H9 (cell line): ENCODE data around the gene CTRL. TPM values are rescaled to one million over a fixed set of nuclear protein-coding genes. Genes with fewer than 3 reads are reported as not detected.

ENCODE experiments used
- DNase-seq: peaks from one replicate; pipeline ENCODE4 v3.0.0-alpha.2; 2017
- H2AFZ ChIP-seq: one replicate; pipeline ENCODE4 v1.6.1; 2013; ENCODE audit warnings: mild to moderate bottlenecking, low read length, control low read depth, moderate library complexity
- H2AK5ac ChIP-seq: 2 replicates; pipeline ENCODE4 v1.6.1; 2013; ENCODE audit warnings: low read length, control low read depth, mixed read lengths; ENCODE audit not compliant: insufficient read length
- H2BK120ac ChIP-seq: one replicate; pipeline ENCODE4 v1.6.1; 2013; ENCODE audit warnings: low read depth, mild to moderate bottlenecking, low read length, control low read depth, inconsistent platforms; ENCODE audit not compliant: poor library complexity, severe bottlenecking
- H2BK12ac ChIP-seq: 2 replicates; pipeline ENCODE4 v1.6.1; 2013; ENCODE audit warnings: low read length, control low read depth, mixed read lengths, low read depth; ENCODE audit not compliant: insufficient read length
- H2BK15ac ChIP-seq: 2 replicates; pipeline ENCODE4 v1.6.1; 2013; ENCODE audit warnings: low read depth, low read length, control low read depth
- H2BK20ac ChIP-seq: one replicate; pipeline ENCODE4 v1.6.1; 2013; ENCODE audit warnings: low read depth, mild to moderate bottlenecking, low read length, control low read depth, inconsistent platforms; ENCODE audit not compliant: poor library complexity, severe bottlenecking
- H2BK5ac ChIP-seq: 2 replicates; pipeline ENCODE4 v1.6.1; 2013; ENCODE audit warnings: low read length, control low read depth, mixed read lengths; ENCODE audit not compliant: insufficient read length
- H3K14ac ChIP-seq: 2 replicates; pipeline ENCODE4 v1.6.1; 2013; ENCODE audit warnings: low read length, control low read depth; ENCODE audit not compliant: insufficient read depth
- H3K18ac ChIP-seq: 2 replicates; pipeline ENCODE4 v1.6.1; 2013; ENCODE audit warnings: low read depth, mild to moderate bottlenecking, mixed read lengths, low read length, control low read depth; ENCODE audit not compliant: insufficient read length
- H3K23ac ChIP-seq: 2 replicates; pipeline ENCODE4 v1.6.1; 2013; ENCODE audit warnings: low read length, control low read depth, mixed read lengths, low read depth; ENCODE audit not compliant: insufficient read length
- H3K23me2 ChIP-seq: 2 replicates; pipeline ENCODE4 v1.6.1; 2013; ENCODE audit warnings: low read depth, mild to moderate bottlenecking, mixed read lengths, low read length, control low read depth; ENCODE audit not compliant: insufficient read length, poor library complexity, severe bottlenecking
- H3K27ac ChIP-seq: 2 replicates; pipeline ENCODE4 v1.5.1; 2013; ENCODE audit warnings: low read length, control low read depth, mixed read lengths, low read depth; ENCODE audit not compliant: insufficient read length
- H3K27me3 ChIP-seq: 2 replicates; pipeline ENCODE4 v1.6.1; 2013; ENCODE audit warnings: low read length, control low read depth, inconsistent platforms; ENCODE audit not compliant: insufficient read depth
- H3K4ac ChIP-seq: 2 replicates; pipeline ENCODE4 v1.6.1; 2013; ENCODE audit warnings: low read depth, mild to moderate bottlenecking, control low read depth, inconsistent platforms, low read length, moderate library complexity
- H3K4me1 ChIP-seq: 2 replicates; pipeline ENCODE4 v1.6.1; 2013; ENCODE audit warnings: low read length, control low read depth, inconsistent platforms; ENCODE audit not compliant: insufficient read depth
- H3K4me2 ChIP-seq: 2 replicates; pipeline ENCODE4 v1.6.1; 2013; ENCODE audit warnings: low read length, control low read depth, mixed read lengths; ENCODE audit not compliant: insufficient read length, insufficient read depth
- H3K56ac ChIP-seq: 2 replicates; pipeline ENCODE4 v1.6.1; 2013; ENCODE audit warnings: low read depth, mild to moderate bottlenecking, mixed read lengths, low read length, control low read depth; ENCODE audit not compliant: insufficient read length
- H3K79me1 ChIP-seq: 2 replicates; pipeline ENCODE4 v1.6.1; 2013; ENCODE audit warnings: low read depth, mild to moderate bottlenecking, moderate library complexity, low read length, control low read depth, inconsistent platforms; ENCODE audit not compliant: insufficient read depth, poor library complexity, severe bottlenecking
- H3K79me2 ChIP-seq: 2 replicates; pipeline ENCODE4 v1.6.1; 2013; ENCODE audit warnings: low read length, control low read depth, inconsistent platforms; ENCODE audit not compliant: insufficient read depth
- H3K9ac ChIP-seq: 2 replicates; pipeline ENCODE4 v1.6.1; 2013; ENCODE audit warnings: low read length, control low read depth, mixed read lengths; ENCODE audit not compliant: insufficient read length; ENCODE audit errors: extremely low read depth
- H3K9me3 ChIP-seq: one replicate; pipeline ENCODE4 v1.6.1; 2013; ENCODE audit warnings: low read depth, low read length, inconsistent platforms; ENCODE audit not compliant: control insufficient read depth
- H3T11ph ChIP-seq: one replicate; pipeline ENCODE4 v1.6.1; 2013; ENCODE audit warnings: mild to moderate bottlenecking, low read length, control low read depth, inconsistent platforms
- H4K20me1 ChIP-seq: one replicate; pipeline ENCODE4 v1.6.1; 2013; ENCODE audit not compliant: control insufficient read depth, insufficient read length, insufficient read depth
- H4K5ac ChIP-seq: 2 replicates; pipeline ENCODE4 v1.6.1; 2013; ENCODE audit warnings: low read depth, mild to moderate bottlenecking, mixed read lengths, low read length, control low read depth; ENCODE audit not compliant: insufficient read length
- H4K8ac ChIP-seq: replicated peaks from 2 replicates; pipeline ENCODE4 v1.6.1; 2013; ENCODE audit warnings: low read length, control low read depth, mixed read lengths, low read depth; ENCODE audit not compliant: insufficient read length
- H4K91ac ChIP-seq: 2 replicates; pipeline ENCODE4 v1.6.1; 2013; ENCODE audit warnings: low read depth, mild to moderate bottlenecking, moderate library complexity, mixed read lengths, low read length, control low read depth; ENCODE audit not compliant: insufficient read length
- H3K27ac Mint-ChIP-seq, 3 experiments: 2 replicates in 2 of 3; 3 replicates in 1 of 3; pipeline ENCODE4 v1.8.0; 2020 to 2021; ENCODE audit warnings: mixed read lengths in 3 of 3, mild to moderate bottlenecking in 1 of 3, moderate library complexity in 1 of 3
- H3K27me3 Mint-ChIP-seq: 2 replicates; pipeline ENCODE4 v1.8.0; 2021; ENCODE audit warnings: low read depth, mild to moderate bottlenecking, moderate library complexity, mixed read lengths
- H3K36me3 Mint-ChIP-seq, 3 experiments: 2 replicates in 2 of 3; 3 replicates in 1 of 3; pipeline ENCODE4 v1.8.0; 2020 to 2021; ENCODE audit warnings: low read depth in 3 of 3, mixed read lengths in 3 of 3; ENCODE audit not compliant: insufficient read depth in 1 of 3
- H3K4me1 Mint-ChIP-seq, 2 experiments: 2 replicates each; pipeline ENCODE4 v1.8.0; 2020; ENCODE audit warnings: mixed read lengths in 2 of 2
- H3K4me3 Mint-ChIP-seq, 2 experiments: 2 replicates in 1 of 2; 3 replicates in 1 of 2; pipeline ENCODE4 v1.8.0; 2020 to 2021; ENCODE audit warnings: mild to moderate bottlenecking in 2 of 2, mixed read lengths in 2 of 2, moderate library complexity in 1 of 2
- H3K9me3 Mint-ChIP-seq, 2 experiments: 2 replicates in 1 of 2; 3 replicates in 1 of 2; pipeline ENCODE4 v1.8.0; 2020; ENCODE audit warnings: mild to moderate bottlenecking in 2 of 2, mixed read lengths in 2 of 2, moderate library complexity in 1 of 2
- CTCF ChIP-seq: fragments of 200-600 bp; sonication (generic); conservative IDR thresholded peaks from 3 replicates; pipeline ENCODE4 v1.8.0; 2021; ENCODE audit warnings: antibody characterized with exemption, mild to moderate bottlenecking
- WGBS: extraction: QIAGEN DNeasy Blood & Tissue Kit; methylation state at CpG from one replicate; pipeline ENCODE4 v1.1.7; 2013; ENCODE audit warnings: missing lambda C conversion rate, low lambda C conversion rate, mixed read lengths; ENCODE audit not compliant: insufficient read length; ENCODE audit errors: extremely low coverage; 5-methylcytosine and 5-hydroxymethylcytosine counted together
- total RNA-seq: library from RNA; stranded (reverse); gene quantifications from 2 replicates; pipeline ENCODE4 v1.2.1, GENCODE V29; 2021

CTRL gene
- total RNA-seq, 1 experiment from 2014 or later, result 2.7 TPM

- Histone ChIP-seq H2AFZ (no peak overlapping the region), H3K9me3 (no peaks in the 10 kb centered on the region), H3K79me2 (no peaks in the 10 kb centered on the region), H3K18ac (no peak overlapping the region), H2BK15ac (no peak overlapping the region), H4K20me1 (no peaks in the 10 kb centered on the region), H4K8ac (no peak overlapping the region), H4K91ac (no peak overlapping the region), H4K5ac (no peak overlapping the region), H2BK20ac (no peak overlapping the region), H3K4me1 (no peaks in the 10 kb centered on the region), H3K4ac (no peak overlapping the region), H3K9ac (no peak overlapping the region), H3K14ac (no peak overlapping the region), H2BK5ac (no peak overlapping the region), H3K27me3 (no peaks in the 10 kb centered on the region), H3K23me2 (no peaks in the 10 kb centered on the region), H3K27ac (no peak overlapping the region), H2BK12ac (no peak overlapping the region), H3K79me1 (no peaks in the 10 kb centered on the region), H2BK120ac (no peak overlapping the region), H3K56ac (no peak overlapping the region), H3K4me2 (no peak overlapping the region), H3K23ac (no peak overlapping the region), H3T11ph (no peak overlapping the region), H2AK5ac (no peak overlapping the region)
- H3K4me3 Mint-ChIP-seq, result no peak overlapping the region
- DNase-seq, result no peak
- no peaks in the 10 kb centered on the region for H3K9me3 Mint-ChIP-seq
- no CpG with 5 or more reads among the region's 13 CpGs for WGBS
- peaks cover 29 to 80% (median 73%) of the 10 kb centered on the region in 3 experiments for H3K36me3 Mint-ChIP-seq
- no peak overlapping the region for H3K27ac Mint-ChIP-seq
- no peaks in the 10 kb centered on the region; the same call in none of the 2 replicates for H3K27me3 Mint-ChIP-seq
- H3K4me1 Mint-ChIP-seq, result peaks cover 8 to 12% of the 10 kb centered on the region in 2 experiments
- TF ChIP-seq CTCF, result no peak
Observed at GRCh38 chr16:67880584-67880983, 51.1 kb downstream of the CTRL start.
